Lung (tissue), 12 donors: ENCODE data around the gene IFITM1. TPM values are rescaled to one million over a fixed set of nuclear protein-coding genes. Genes with fewer than 3 reads are reported as not detected.

Experiments used
- ATAC-seq: fragments of 200-7000 bp; cut with Tn5 transposase; one replicate; pipeline ENCODE4 v1.9.1; 2020; ENCODE audit warnings: moderate number of reproducible peaks; ENCODE audit not compliant: insufficient read depth, low FRiP score
- DNase-seq, 3 donors: peaks; one replicate each; pipeline ENCODE4 v3.0.0-alpha.2; 2013 to 2017
- H3K27ac ChIP-seq, 2 donors: one replicate each; pipeline ENCODE4 v1.5.1; 2013; ENCODE audit warnings: mild to moderate bottlenecking in 2 of 2, moderate library complexity in 2 of 2, control low read depth in 1 of 2, inconsistent platforms in 1 of 2, low read depth in 1 of 2, low read length in 1 of 2
- H3K27me3 ChIP-seq, 3 donors: one replicate each; pipeline ENCODE4 v1.5.1; 2013; ENCODE audit warnings: low read length in 2 of 3; ENCODE audit not compliant: control insufficient read depth in 3 of 3, insufficient read depth in 3 of 3
- H3K36me3 ChIP-seq, 4 donors: one replicate each; pipeline ENCODE4 v1.5.1; 2013; ENCODE audit warnings: low read length in 4 of 4, mild to moderate bottlenecking in 1 of 4, moderate library complexity in 1 of 4; ENCODE audit not compliant: control insufficient read depth in 4 of 4, insufficient read depth in 4 of 4
- H3K4me1 ChIP-seq, 5 donors: one replicate each; pipeline ENCODE4 v1.5.1; 2013; ENCODE audit warnings: low read length in 5 of 5, mild to moderate bottlenecking in 2 of 5, moderate library complexity in 1 of 5; ENCODE audit not compliant: control insufficient read depth in 5 of 5, insufficient read depth in 5 of 5
- H3K4me3 ChIP-seq: one replicate; pipeline ENCODE4 v1.5.1; 2013; ENCODE audit warnings: mild to moderate bottlenecking, control low read depth, moderate library complexity
- H3K9ac ChIP-seq, 2 donors: one replicate each; pipeline ENCODE4 v1.5.1; 2013; ENCODE audit warnings: low read length in 2 of 2, control low read depth in 1 of 2; ENCODE audit not compliant: insufficient read depth in 1 of 2
- H3K9me3 ChIP-seq, 4 donors: one replicate each; pipeline ENCODE4 v1.5.1; 2013; ENCODE audit warnings: low read length in 3 of 4, mild to moderate bottlenecking in 1 of 4, moderate library complexity in 1 of 4; ENCODE audit not compliant: control insufficient read depth in 4 of 4, insufficient read depth in 3 of 4
- CTCF ChIP-seq: IDR thresholded peaks from 2 replicates; pipeline ENCODE4 v1.5.1; 2012; ENCODE audit warnings: mild to moderate bottlenecking; ENCODE audit errors: control extremely low read depth, extremely low read depth
- WGBS, 2 donors: extraction: QIAGEN DNeasy Blood & Tissue Kit; methylation state at CpG; one replicate each; pipeline ENCODE4 v1.1.7; 2013; 5-methylcytosine and 5-hydroxymethylcytosine counted together
- polyA plus RNA-seq, 2 donors: library from polyadenylated mRNA; stranded (reverse); fragments of 200-250 nt; gene quantifications; one replicate each; pipeline ENCODE4 v1.2.1, GENCODE V29; 2013
- total RNA-seq, 2 donors: library from RNA; depleted of rRNA in 1 of 2; stranded (reverse); fragments of >200 nt in 1 of 2; gene quantifications; one replicate each; pipeline ENCODE4 v1.2.1, GENCODE V29; 2014 to 2021
- donor health status: control.
- donor health status: control.
- donor health status: Bipolar disorder and iron deficiency.
- donor health status: healthy.
- donor health status: DM: yes; HTN: yes; CAD: no.

IFITM1 gene
- total and polyA plus RNA-seq, 4 donors: 53.3 to 531 (median 189) TPM

- WGBS, 2 donors: 19 to 21% methylated on average over 40 to 41 of the region's 41 CpGs
- ATAC-seq: no peak
- Histone ChIP-seq H3K9ac (no peak overlapping the region), H3K9me3 (no peaks in the 10 kb centered on the region), H3K4me3 (peak overlapping the region; percentile 47), H3K27ac (peak overlapping the region in 1 of 2 donors; percentile 58), H3K36me3 (peaks cover 0 to 9% (median 0%) of the 10 kb centered on the region in 4 donors), H3K4me1 (peaks cover 0 to 12% (median 0%) of the 10 kb centered on the region in 5 donors), H3K27me3 (peaks cover 0 to 26% (median 15%) of the 10 kb centered on the region in 3 donors)
- no peak for TF ChIP-seq CTCF
- no peak for DNase-seq
Measured at GRCh38 chr11:287821-288477, 25.9 kb upstream of the IFITM1 start.

GRCh38 chr11:288478-289397 lies 25.1 kb upstream of the IFITM1 start, which contains the start of gene PGGHG:
TSS of gene PGGHG (plus strand) at chr11:289126. CDS start at chr11:289817, 691 bp downstream.
- Histone ChIP-seq H3K27me3 (peaks cover 0 to 22% (median 10%) of the 10 kb centered on the region in 3 donors), H3K4me1 (peaks cover 0 to 12% (median 0%) of the 10 kb centered on the region in 5 donors), H3K4me3 (peak within 1 kb of the TSS; percentile 47), H3K27ac (peak within 1 kb of the TSS in 1 of 2 donors; percentile 58), H3K9ac (no peak within 1 kb of the TSS), H3K9me3 (no peaks in the 10 kb centered on the region), H3K36me3 (peaks cover 0 to 14% (median 0%) of the 10 kb centered on the region in 4 donors)
- DNase-seq (peak; percentile 59 to 75 (median 69)), ATAC-seq (peak; percentile 90)
- WGBS, 2 donors: 1% methylated on average over 60 to 111 of the region's 112 CpGs
- no peak for TF ChIP-seq CTCF

GRCh38 chr11:289398-289711 lies 24.5 kb upstream of the IFITM1 start:
- Histone ChIP-seq H3K36me3 (peaks cover 0 to 19% (median 0%) of the 10 kb centered on the region in 4 donors), H3K9ac (no peak overlapping the region), H3K27ac (no peak overlapping the region), H3K4me3 (no peak overlapping the region), H3K9me3 (no peaks in the 10 kb centered on the region), H3K4me1 (peaks cover 0 to 12% (median 0%) of the 10 kb centered on the region in 5 donors), H3K27me3 (peaks cover 0 to 22% (median 10%) of the 10 kb centered on the region in 3 donors)
- 10 to 21% methylated on average over 14 of the region's 14 CpGs for WGBS, 2 donors
- ATAC-seq (no peak), DNase-seq (peak in 1 of 3 donors; percentile 35)
- TF ChIP-seq CTCF: no peak
